GM12864 (cell line): ENCODE results near the gene SIGMAR1.
A peak's percentile ranks its signal among the peaks of the same experiment; 100 is the strongest.

Experiments used
- DNase-seq: peaks from one replicate; pipeline ENCODE4 v3.0.0-alpha.2; 2011; ENCODE audit warnings: low read depth
- H3K4me3 ChIP-seq: 2 replicates; pipeline ENCODE4 v1.5.1; 2011; ENCODE audit warnings: mild to moderate bottlenecking, low read depth, low read length, control low read depth
- CTCF ChIP-seq: IDR thresholded peaks from 2 replicates; pipeline ENCODE4 v1.5.1; 2011; ENCODE audit warnings: low read depth, mild to moderate bottlenecking, moderate library complexity, low read length, control low read depth, inconsistent platforms; ENCODE audit errors: missing control alignments

Gene SIGMAR1

DNA sequence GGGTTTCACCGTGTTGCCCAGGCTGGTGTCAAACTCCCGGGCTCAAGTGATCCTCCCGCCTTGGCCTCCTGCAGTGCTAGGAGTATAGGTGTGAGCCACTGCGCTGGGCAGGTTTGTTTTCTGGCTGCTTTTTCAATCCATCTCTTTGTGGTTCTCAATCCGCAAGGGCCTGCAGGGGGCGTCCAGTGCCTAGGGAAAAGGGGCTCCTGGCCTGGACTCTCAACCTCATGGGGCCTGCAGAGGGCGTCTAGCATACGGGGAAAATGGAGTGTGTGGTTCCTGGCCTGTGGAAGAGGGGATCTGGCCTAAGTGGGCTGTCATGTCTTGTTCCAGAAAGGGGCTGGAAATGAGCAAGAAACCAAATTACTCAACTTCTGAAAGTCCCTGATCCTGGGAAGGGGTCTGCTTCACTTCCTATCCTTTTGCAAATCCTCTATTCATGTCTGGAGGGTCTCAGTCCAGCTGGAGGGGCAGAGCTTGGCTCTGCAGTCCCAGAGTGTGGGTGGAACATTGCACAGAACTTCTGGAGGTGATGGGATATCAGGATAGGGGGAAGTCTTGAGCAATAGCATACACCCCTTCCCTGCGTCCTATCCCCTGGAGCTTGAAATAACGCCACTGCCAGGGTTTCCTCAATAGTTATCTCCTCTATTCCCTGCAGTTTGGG is 37.6 kb upstream of the SIGMAR1 start:
- TF ChIP-seq CTCF: peak; percentile 79
- no peak for DNase-seq
- no peak overlapping the region for H3K4me3 ChIP-seq

GRCh38 chr9:34674440-34674839 is 36.9 kb upstream of the SIGMAR1 start:
- DNase-seq: no peak
- TF ChIP-seq CTCF: no peak
- H3K4me3 ChIP-seq: no peak overlapping the region

GRCh38 chr9:34671307-34671706 is 33.7 kb upstream of the SIGMAR1 start:
- no peak overlapping the region for H3K4me3 ChIP-seq
- no peak for DNase-seq
- TF ChIP-seq CTCF: no peak

- TF ChIP-seq CTCF: no peak
Measured at GRCh38 chr9:34669809-34670562, 32.4 kb upstream of the SIGMAR1 start.

GRCh38 chr9:34665381-34666250 is 28.0 kb upstream of the SIGMAR1 start:
- H3K4me3 ChIP-seq: peak overlapping the region; percentile 74
- peak; percentile 83 for DNase-seq
- TF ChIP-seq CTCF: no peak

More at GRCh38 chr9:34669809-34670562, 32.4 kb upstream of the SIGMAR1 start:
- no peak for DNase-seq
- H3K4me3 ChIP-seq: no peak overlapping the region

GRCh38 chr9:34665067-34665380 is 27.4 kb upstream of the SIGMAR1 start:
- no peak for TF ChIP-seq CTCF
- DNase-seq: no peak
- peak overlapping the region; percentile 56 for H3K4me3 ChIP-seq
